Activated T-helper 9 cell treated with anti-CD3 and anti-CD28 coated beads, Interleukin-2, amount 50 U/mL, for 16 hours (primary cell): ENCODE measurements around the gene TEX2.
"Not testable (repeated sequence)": the region's sequence is repeated elsewhere in the genome, so short reads cannot be mapped to it uniquely, and the experiment has no call there.

Source experiments
- DNase-seq: peaks from one replicate; pipeline ENCODE4 v3.0.0-alpha.2; 2020; ENCODE audit warnings: low read depth

Gene TEX2

GRCh38 chr17:64182325-64183012 is 80.6 kb downstream of the TEX2 start:
- no peak for DNase-seq

GRCh38 chr17:64180089-64181073 is 82.7 kb downstream of the TEX2 start:
- no peak for DNase-seq

GRCh38 chr17:64179024-64179423 is 84.0 kb downstream of the TEX2 start:
- not testable (repeated sequence) for DNase-seq

GRCh38 chr17:64178011-64178825 is 84.8 kb downstream of the TEX2 start:
- DNase-seq = no peak

GRCh38 chr17:64177311-64178010 is 85.6 kb downstream of the TEX2 start:
- DNase-seq = no peak

GRCh38 chr17:64176556-64176955 is 86.5 kb downstream of the TEX2 start:
- DNase-seq = no peak

GRCh38 chr17:64174686-64175456 is 88.2 kb downstream of the TEX2 start:
- no peak for DNase-seq

- no peak for DNase-seq
Measured at GRCh38 chr17:64173646-64174045, 89.4 kb downstream of the TEX2 start.

- DNase-seq = no peak
Measured at GRCh38 chr17:64172510-64172909, 90.5 kb downstream of the TEX2 start.

- DNase-seq = no peak
Measured at GRCh38 chr17:64171041-64171440, 92.0 kb downstream of the TEX2 start.

GRCh38 chr17:64170286-64170685 is 92.8 kb downstream of the TEX2 start:
- no peak for DNase-seq

GRCh38 chr17:64167666-64168065 is 95.4 kb downstream of the TEX2 start:
- DNase-seq = not testable (repeated sequence)

- DNase-seq = no peak
Measured at GRCh38 chr17:64166876-64167275, 96.2 kb downstream of the TEX2 start.

GRCh38 chr17:64165347-64165746 is 97.7 kb downstream of the TEX2 start:
- no peak for DNase-seq

GRCh38 chr17:64164596-64165285 is 98.3 kb downstream of the TEX2 start:
- no peak for DNase-seq

GRCh38 chr17:64163468-64163867 is 99.6 kb downstream of the TEX2 start:
- DNase-seq = no peak

GRCh38 chr17:64162554-64162953 is 100.5 kb downstream of the TEX2 start:
- DNase-seq = no peak

GRCh38 chr17:64161380-64162176 is 101.5 kb downstream of the TEX2 start:
- DNase-seq = no peak

GRCh38 chr17:64160378-64160777 is 102.7 kb downstream of the TEX2 start:
- no peak for DNase-seq
